Adrenal gland (tissue), 5 donors: Measurements from ENCODE around the gene WBP1.

Experiments
- CTCF ChIP-seq, 6 experiments: fragments of 450-650 bp in 4 of 6; fragments of 200-600 bp in 2 of 6; sonication (generic) in 1 of 6; IDR thresholded peaks; 1 replicate in 5 of 6; 2 replicates in 1 of 6; pipeline versions ENCODE4 v1.5.1 to v1.8.0; 2016 to 2021; ENCODE audit warnings: antibody characterized with exemption in 6 of 6, mild to moderate bottlenecking in 2 of 6, moderate library complexity in 1 of 6
- POLR2A ChIP-seq, 2 donors: fragments of 450-650 bp; IDR thresholded peaks; one replicate each; pipeline ENCODE4 v1.6.1; 2017; ENCODE audit warnings: antibody characterized with exemption in 2 of 2, mild to moderate bottlenecking in 2 of 2, moderate library complexity in 1 of 2
- donor health status: DM: no; HTN: no; CAD: no.

- TF ChIP-seq CTCF (IDR thresholded peaks at IDR 0.05) = no peak
- no peak for TF ChIP-seq POLR2A (IDR thresholded peaks at IDR 0.05)
Observed at GRCh38 chr2:74497777-74498499, 39.7 kb downstream of the WBP1 start.
